ENCODE results near the gene TMED6. TPM values are rescaled to one million over a fixed set of nuclear protein-coding genes. Genes with fewer than 3 reads are reported as not detected.
A peak's percentile ranks its signal among the peaks of the same experiment; 100 is the strongest.

Gene TMED6
- total RNA-seq, 2 experiments from 2014 or later: 1.3 to 1.8 TPM

DNA sequence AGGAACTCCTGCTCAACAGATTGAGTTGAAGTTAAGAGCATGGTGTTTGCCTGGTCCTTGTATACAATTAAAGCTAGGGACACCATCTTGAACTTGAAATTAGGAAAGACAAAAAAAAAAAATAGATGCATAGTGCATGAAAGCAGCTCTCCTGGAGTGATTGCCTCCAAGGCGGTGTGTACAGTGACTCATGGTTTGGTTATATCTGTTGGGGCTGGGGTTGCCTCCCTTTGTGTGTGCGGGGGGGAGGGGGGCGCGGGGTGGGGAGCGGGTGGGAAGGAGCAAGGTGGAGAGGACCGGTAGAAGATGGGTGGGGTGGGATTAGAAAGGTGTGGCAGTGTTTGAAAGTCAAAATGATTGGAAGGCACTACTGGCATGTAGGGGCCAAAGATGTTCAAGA lies 3.4 kb downstream of the TMED6 start:
- Mint-ChIP-seq H3K27ac (no peak overlapping the region), H3K4me3 (no peak overlapping the region), H3K27me3 (no peaks in the 10 kb centered on the region), H3K9me3 (no peaks in the 10 kb centered on the region), H3K4me1 (peaks cover 16% of the 10 kb centered on the region), H3K36me3 (ENCODE audit: low read depth) (peaks cover 21% of the 10 kb centered on the region)
- no peak for DNase-seq
- CTCF ChIA-PET: no interaction called here
- POLR2A ChIA-PET: interaction anchor here (1.0 to 1.4 kb wide), 3 partner anchors 10 to 24 kb away, joined by 3 to 4 read pairs (median 3); no protein-coding TSS in a partner anchor

DNA sequence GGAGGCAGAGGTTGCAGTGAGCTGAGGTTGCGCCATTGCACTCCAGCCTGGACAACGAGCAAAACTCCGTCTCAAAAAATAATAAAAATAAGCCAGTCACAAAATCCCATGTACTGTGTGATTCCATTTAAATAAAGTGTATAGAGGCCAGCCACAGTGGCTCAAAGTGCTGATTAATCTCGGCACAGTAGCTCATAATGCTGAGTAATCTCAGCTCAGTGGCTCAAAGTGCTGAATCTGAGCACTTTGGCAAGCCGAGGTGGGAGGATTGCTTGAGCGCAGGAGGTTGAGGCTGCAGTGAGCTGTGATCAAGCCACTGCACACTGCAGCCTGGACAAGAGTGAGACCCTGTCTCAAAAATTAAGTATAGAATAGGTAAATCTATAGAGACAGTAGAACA lies 4.9 kb downstream of the TMED6 start:
- H3K27ac Mint-ChIP-seq: no peak overlapping the region

DNA sequence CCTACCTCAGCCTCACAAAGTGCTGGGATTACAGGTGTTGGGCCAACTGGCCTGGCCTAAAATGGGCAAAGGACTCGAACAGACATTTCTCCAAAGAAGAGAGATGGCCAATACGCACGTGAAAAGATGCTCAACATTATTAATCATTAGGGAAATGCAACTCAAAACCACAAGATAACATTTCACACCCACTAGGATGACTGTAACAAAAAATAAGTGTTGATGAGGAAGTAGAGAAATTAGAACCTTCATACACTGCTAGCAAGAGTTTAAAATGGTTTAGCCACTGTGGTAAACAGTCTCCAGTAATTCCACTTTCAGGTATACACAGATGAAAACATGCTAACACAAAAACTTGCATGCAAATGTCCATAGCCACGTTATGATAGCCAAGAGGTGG lies 5.7 kb downstream of the TMED6 start:
- Mint-ChIP-seq H3K27ac (no peak overlapping the region), H3K9me3 (no peaks in the 10 kb centered on the region), H3K36me3 (ENCODE audit: low read depth) (peaks cover 37% of the 10 kb centered on the region), H3K4me1 (peaks cover 35% of the 10 kb centered on the region), H3K27me3 (no peaks in the 10 kb centered on the region), H3K4me3 (no peak overlapping the region)
- no peak for DNase-seq
- POLR2A ChIA-PET: interaction anchor here (1.2 kb wide), 1 partner anchor 17 kb away, joined by 3 read pairs; no protein-coding TSS in a partner anchor
- CTCF ChIA-PET: no interaction called here

More for the DNA sequence above, 4.9 kb downstream of the TMED6 start:
- H3K36me3 Mint-ChIP-seq (ENCODE audit: low read depth): peaks cover 29% of the 10 kb centered on the region
- no peaks in the 10 kb centered on the region for H3K9me3 Mint-ChIP-seq
- H3K4me3 Mint-ChIP-seq: no peak overlapping the region
- no peak for DNase-seq
- CTCF ChIA-PET: no interaction called here
- POLR2A ChIA-PET: interaction anchor here (1.2 kb wide), 1 partner anchor 18 kb away, joined by 3 read pairs; no protein-coding TSS in a partner anchor
- peaks cover 27% of the 10 kb centered on the region for H3K4me1 Mint-ChIP-seq
- no peaks in the 10 kb centered on the region for H3K27me3 Mint-ChIP-seq

DNA sequence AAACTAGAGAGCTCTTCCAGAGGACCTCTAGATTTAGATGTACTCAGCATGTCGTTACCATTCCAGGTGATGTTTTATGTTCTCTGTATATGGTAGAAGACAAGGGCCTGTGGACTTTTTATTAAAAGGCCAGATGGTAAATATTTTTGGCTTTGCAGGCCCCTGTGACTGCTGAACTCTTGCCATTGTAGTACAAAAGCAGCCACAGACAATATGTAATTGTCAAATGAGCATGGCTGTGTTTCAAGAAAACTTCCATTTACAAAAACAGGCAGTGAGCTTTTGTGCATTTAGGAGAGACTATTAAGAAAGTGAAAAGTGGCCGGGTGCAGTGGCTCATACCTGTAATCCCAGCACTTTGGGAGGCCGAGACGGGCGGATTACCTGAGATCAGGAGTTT lies 7.4 kb downstream of the TMED6 start:
- Mint-ChIP-seq H3K9me3 (no peaks in the 10 kb centered on the region), H3K27me3 (no peaks in the 10 kb centered on the region), H3K36me3 (ENCODE audit: low read depth) (peaks cover 42% of the 10 kb centered on the region), H3K27ac (no peak overlapping the region), H3K4me1 (peaks cover 46% of the 10 kb centered on the region), H3K4me3 (no peak overlapping the region)
- CTCF ChIA-PET: no interaction called here
- DNase-seq: no peak
- POLR2A ChIA-PET: interaction anchor here (0.7 to 8.8 kb wide), 3 partner anchors 10 to 41 kb away, joined by 3 to 151 read pairs (median 34); partner anchors contain the start of genes PDF and TERF2

DNA sequence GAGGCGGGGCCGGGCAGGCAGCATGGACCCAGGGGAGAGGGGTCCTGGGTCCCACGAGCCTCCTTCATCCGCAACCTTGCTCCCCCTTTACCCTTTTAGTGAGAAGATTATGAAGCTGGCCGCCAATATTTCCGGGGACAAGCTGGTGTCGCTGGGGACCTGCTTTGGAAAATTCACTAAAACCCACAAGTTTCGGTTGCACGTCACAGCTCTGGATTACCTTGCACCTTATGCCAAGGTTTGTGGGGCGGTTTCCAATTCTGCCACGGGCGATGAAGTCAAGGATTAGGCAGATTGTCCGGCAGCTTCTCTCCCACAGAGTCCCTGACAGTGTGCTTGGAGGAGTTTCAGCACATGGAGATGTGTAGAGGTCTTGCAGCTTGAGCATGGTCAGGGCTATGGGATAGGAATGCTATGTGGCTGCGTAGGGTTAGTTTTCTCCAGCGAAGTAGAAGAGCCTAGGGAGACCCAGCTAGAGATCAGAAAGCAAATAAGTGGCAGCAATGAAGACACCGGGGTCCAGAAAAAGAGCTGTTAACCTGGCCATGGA lies 11.4 kb downstream of the TMED6 start:
- Mint-ChIP-seq H3K4me1 (peaks cover 58% of the 10 kb centered on the region), H3K36me3 (ENCODE audit: low read depth) (peaks cover 53% of the 10 kb centered on the region)
- DNase-seq: peak; percentile 40

DNA sequence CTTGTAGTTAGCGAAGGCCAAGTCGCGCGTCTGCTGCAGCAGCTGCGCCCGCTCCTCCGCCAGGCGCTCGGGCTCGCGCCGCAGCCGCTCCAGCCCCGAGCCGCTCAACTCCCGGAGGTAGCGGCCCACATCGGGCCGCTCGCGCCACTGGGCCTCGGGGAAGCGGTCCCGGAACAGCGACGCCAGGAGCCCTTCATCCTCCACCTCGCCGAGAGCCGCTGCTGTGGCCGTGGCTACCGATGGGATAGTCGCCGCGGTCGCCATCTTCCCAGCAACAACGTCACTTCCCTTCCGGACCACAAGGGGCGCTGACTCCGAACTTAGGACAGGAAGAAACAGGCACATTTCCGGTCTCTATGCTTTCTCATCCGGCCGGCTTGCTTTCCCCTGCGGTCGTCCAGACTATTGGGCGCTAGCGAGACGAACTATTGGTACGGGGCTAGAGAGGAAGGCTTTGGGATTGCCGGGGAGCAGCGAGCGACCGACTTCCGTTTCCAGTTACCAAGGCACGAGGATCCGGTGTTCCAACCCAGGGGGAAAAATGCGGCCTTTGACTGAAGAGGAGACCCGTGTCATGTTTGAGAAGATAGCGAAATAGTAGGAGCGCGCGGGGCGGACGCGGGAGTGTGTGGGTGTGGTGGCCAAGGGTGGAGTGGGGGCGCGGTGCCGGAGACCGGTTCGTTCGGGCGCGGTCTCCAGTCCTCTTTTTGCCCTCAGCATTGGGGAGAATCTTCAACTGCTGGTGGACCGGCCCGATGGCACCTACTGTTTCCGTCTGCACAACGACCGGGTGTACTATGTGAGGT lies 12.1 kb downstream of the TMED6 start, which contains the start of the genes COG8 and NIP7:
COG8 (minus strand) TSS at position 276 of the 806 bp plus-strand sequence; CDS start at position 264, 12 bp downstream.
NIP7 (plus strand) TSS at position 484 of the 806 bp plus-strand sequence; CDS start at position 542, 58 bp downstream.
- Mint-ChIP-seq H3K27ac (peak within 1 kb of the TSS; percentile 91), H3K4me1 (peaks cover 56% of the 10 kb centered on the region), H3K9me3 (no peaks in the 10 kb centered on the region), H3K27me3 (no peaks in the 10 kb centered on the region), H3K36me3 (ENCODE audit: low read depth) (peaks cover 60% of the 10 kb centered on the region), H3K4me3 (peak within 1 kb of the TSS; percentile 97)
- ChIA-PET POLR2A (interaction anchor here (0.6 to 8.8 kb wide), 21 partner anchors 9 to 415 kb away, joined by 3 to 151 read pairs (median 4); partner anchors contain the start of genes CHTF8, NOB1, NQO1 and PDF), CTCF (interaction anchor here (0.8 to 2.4 kb wide), 13 partner anchors 8 to 415 kb away, joined by 3 to 15 read pairs (median 4); partner anchors contain the start of genes NOB1, PDF, SNTB2 and TERF2)
- peak; percentile 93 for DNase-seq

More for the DNA sequence above, 11.4 kb downstream of the TMED6 start:
- H3K27me3 Mint-ChIP-seq: no peaks in the 10 kb centered on the region
- H3K4me3 Mint-ChIP-seq: peak overlapping the region; percentile 97
- ChIA-PET CTCF (interaction anchor here (1.0 to 2.4 kb wide), 6 partner anchors 9 to 414 kb away, joined by 3 to 11 read pairs (median 4); partner anchors contain the start of genes NOB1, PDF and SNTB2), POLR2A (interaction anchor here (0.6 to 8.8 kb wide), 17 partner anchors 9 to 415 kb away, joined by 3 to 151 read pairs (median 4); partner anchors contain the start of genes CHTF8, NOB1, NQO1 and PDF)
- peak overlapping the region; percentile 91 for H3K27ac Mint-ChIP-seq
- H3K9me3 Mint-ChIP-seq: no peaks in the 10 kb centered on the region

DNA sequence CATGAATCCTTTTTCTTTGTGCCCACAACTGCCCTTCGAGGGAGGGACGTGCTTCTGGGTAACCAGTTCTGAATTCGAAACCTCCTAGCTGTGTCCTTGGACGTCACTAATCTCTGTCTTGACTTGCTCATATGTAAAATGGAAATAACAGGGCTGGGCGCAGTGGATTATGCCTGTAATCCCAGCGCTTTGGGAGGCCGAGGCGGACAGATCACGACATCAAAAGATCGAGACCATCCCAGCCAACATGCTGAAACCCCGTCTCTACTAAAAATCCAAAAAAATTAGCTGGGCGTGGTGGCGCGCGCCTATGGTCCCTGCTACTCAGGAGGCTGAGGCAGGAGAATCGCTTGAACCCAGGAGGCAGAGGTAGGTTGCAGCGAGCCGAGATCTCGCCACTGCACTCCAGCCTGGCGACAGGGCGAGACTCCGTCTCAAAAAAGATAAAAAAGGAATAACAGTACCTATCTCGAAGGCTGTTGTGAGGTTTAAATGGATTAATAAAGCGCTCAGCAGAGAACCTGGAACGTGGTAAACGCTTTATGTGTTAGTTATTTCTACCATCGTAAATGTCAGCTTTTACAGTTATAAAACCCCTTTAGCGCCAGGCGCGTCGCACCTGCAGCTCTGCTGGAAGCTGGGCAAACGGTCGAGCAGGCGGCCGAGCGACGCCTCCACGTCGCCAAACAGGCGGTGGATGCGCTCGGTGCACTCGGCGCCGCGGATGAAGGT lies 12.9 kb downstream of the TMED6 start:
- POLR2A ChIA-PET: interaction anchor here (0.6 to 8.8 kb wide), 12 partner anchors 10 to 416 kb away, joined by 3 to 151 read pairs (median 4); partner anchors contain the start of genes CHTF8, NOB1, PDF and SNTB2
- H3K4me1 Mint-ChIP-seq: peaks cover 56% of the 10 kb centered on the region
- H3K27ac Mint-ChIP-seq: peak overlapping the region; percentile 83
- H3K9me3 Mint-ChIP-seq: no peaks in the 10 kb centered on the region
- no peak for DNase-seq
- H3K36me3 Mint-ChIP-seq (ENCODE audit: low read depth): peaks cover 66% of the 10 kb centered on the region
- peak overlapping the region; percentile 97 for H3K4me3 Mint-ChIP-seq
- H3K27me3 Mint-ChIP-seq: no peaks in the 10 kb centered on the region
- CTCF ChIA-PET: interaction anchor here (0.8 to 1.8 kb wide), 7 partner anchors 9 to 188 kb away, joined by 3 to 15 read pairs (median 4); partner anchors contain the start of genes PDF and TERF2

DNA sequence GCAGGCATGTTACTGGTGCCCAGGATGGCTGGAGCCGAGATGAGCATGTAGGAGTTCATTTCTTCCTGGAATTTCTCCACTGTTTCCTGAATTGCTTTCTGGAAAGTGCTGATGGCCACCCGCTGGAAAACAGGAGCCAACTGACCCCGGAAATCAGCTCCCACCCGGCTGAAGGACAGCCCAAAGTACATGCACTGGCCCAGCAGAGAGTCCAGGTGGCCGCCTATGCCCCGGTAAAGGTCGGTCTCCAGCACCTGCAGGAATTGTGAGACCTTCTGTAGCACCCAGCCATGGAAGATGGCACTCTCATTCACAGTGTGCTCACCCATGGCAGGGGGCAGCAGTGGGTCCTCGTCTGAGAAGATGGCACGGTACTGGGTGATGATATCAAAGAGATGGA lies 16.9 kb downstream of the TMED6 start:
- peaks cover 45% of the 10 kb centered on the region for H3K36me3 Mint-ChIP-seq (ENCODE audit: low read depth)
- no peaks in the 10 kb centered on the region for H3K9me3 Mint-ChIP-seq
- CTCF ChIA-PET: no interaction called here
- H3K27me3 Mint-ChIP-seq: no peaks in the 10 kb centered on the region
- POLR2A ChIA-PET: interaction anchor here (0.6 kb wide), 1 partner anchor 146 kb away, joined by 4 read pairs; no protein-coding TSS in a partner anchor
- no peak for DNase-seq
- no peak overlapping the region for H3K4me3 Mint-ChIP-seq
- H3K27ac Mint-ChIP-seq: no peak overlapping the region
- H3K4me1 Mint-ChIP-seq: peaks cover 41% of the 10 kb centered on the region

DNA sequence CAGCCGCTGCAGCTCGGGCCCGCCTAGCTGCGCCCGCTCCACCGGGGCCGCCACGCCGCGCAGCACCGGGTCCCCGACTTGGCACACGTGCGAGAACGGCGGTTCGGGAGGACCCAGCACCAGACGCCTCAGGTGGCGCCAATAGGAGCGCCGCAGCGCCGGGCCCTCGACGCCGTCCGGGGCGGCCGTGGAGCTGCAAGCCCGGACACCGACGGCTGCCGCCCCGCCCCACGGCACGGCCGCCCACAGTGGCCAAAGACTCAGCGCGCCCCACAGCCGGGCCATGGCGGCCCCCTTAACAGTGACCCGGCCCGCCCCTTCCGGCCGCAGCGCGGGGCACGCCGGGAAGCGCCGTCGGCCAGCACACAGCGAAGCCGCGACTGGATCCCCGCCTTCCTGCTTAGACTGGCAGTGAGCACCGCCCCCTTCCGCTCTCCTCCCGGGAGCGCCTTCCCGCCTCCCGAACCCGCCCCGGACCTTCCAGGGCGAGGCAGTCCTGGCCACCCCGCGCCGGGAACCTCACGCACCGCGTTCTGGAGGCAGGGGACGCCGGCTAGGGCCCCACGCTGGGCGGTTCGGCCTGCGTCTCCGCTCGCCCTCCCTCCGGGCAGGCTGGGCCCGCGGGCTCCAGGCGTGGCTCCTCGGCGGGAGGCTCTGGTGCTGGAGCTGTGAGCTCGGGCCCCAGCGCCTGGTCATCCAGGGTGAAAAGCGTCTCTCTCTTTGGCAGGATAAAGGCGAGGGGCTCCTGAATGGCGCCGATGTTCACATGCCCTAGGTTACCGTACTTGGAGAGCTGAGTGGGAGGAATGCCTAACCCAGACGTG lies 21.1 kb downstream of the TMED6 start, which contains the start of gene PDF:
PDF (minus strand) TSS at position 303 of the 824 bp plus-strand sequence; CDS start at position 285, 18 bp downstream.
- no peaks in the 10 kb centered on the region for H3K9me3 Mint-ChIP-seq
- POLR2A ChIA-PET: interaction anchor here (0.6 to 9.7 kb wide), 11 partner anchors 9 to 432 kb away, joined by 3 to 151 read pairs (median 4); partner anchors contain the start of genes COG8, CYB5B, NIP7 and NQO1
- H3K27ac Mint-ChIP-seq: peak within 1 kb of the TSS; percentile 78
- CTCF ChIA-PET: interaction anchor here (0.5 to 2.7 kb wide), 5 partner anchors 8 to 50 kb away, joined by 3 to 15 read pairs (median 4); partner anchors contain the start of genes COG8, NIP7 and VPS4A
- H3K4me1 Mint-ChIP-seq: peaks cover 48% of the 10 kb centered on the region
- H3K4me3 Mint-ChIP-seq: peak within 1 kb of the TSS; percentile 80
- peaks cover 55% of the 10 kb centered on the region for H3K36me3 Mint-ChIP-seq (ENCODE audit: low read depth)
- no peaks in the 10 kb centered on the region for H3K27me3 Mint-ChIP-seq
- peak; percentile 87 for DNase-seq

DNA sequence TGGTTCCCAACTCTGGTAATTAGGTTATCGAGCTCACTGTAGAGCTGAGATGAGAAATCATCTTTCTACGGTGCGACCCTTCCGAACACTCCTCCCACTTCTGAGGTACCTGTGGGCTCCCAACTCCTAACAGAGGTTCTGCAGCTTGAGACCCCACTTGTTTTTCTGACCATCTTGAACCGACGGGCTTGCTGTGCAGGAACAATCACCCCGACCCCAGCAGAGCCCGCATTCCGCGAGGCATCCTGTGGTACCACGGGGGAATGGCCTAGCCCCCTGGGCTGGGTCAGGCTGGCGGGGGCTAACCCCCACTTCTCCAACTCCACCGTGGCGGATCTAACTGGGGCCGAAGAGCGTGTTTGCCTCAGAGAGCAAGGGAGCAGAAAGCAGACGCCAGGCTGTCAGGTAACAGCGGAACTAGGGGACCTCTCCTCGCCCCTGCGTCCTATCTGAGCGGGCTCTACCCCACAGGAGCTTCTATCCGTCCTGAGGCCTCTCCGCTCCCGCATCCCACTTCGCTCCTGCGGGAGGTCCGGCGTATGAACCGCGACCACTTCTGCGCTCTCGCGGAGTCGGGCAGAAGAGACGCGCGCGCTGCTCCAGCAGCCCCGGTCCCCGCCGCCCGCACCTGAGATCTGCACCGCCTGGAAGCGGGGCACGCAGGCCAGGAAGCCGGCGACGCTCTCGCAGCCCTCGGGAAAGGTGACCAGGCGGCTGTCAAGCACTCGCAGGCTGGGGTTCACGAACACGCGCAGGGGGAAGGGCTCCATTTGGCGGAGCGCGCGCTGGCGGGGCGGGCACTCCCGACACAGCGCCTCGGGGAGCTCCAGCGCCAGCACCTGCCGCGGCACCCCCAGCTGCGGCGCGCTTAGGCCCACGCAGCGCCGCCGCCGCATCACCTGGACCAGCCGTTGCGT lies 22.0 kb downstream of the TMED6 start:
- Mint-ChIP-seq H3K27me3 (no peaks in the 10 kb centered on the region), H3K27ac (peak overlapping the region; percentile 78), H3K4me3 (peak overlapping the region; percentile 79), H3K4me1 (peaks cover 50% of the 10 kb centered on the region), H3K36me3 (ENCODE audit: low read depth) (peaks cover 55% of the 10 kb centered on the region), H3K9me3 (no peaks in the 10 kb centered on the region)
- peak; percentile 47 for DNase-seq
- CTCF ChIA-PET: interaction anchor here (1.0 to 2.7 kb wide), 6 partner anchors 9 to 424 kb away, joined by 3 to 15 read pairs (median 4); partner anchors contain the start of genes COG8, NIP7 and VPS4A
- POLR2A ChIA-PET: interaction anchor here (0.6 to 9.7 kb wide), 15 partner anchors 10 to 433 kb away, joined by 3 to 151 read pairs (median 3); partner anchors contain the start of genes COG8, CYB5B, NIP7 and NOB1

Data from activated CD4-positive, alpha-beta memory T cell treated with anti-CD3 and anti-CD28 coated beads, Interleukin-2, amount 10 ng/mL, durations not matched to agents 7 days and 5 days (primary cell).